ENCODE data around the gene TSPAN13.

TSPAN13 gene

GRCh38 chr7:16805441-16805840, 51.9 kb downstream of the TSPAN13 start:
- Mint-ChIP-seq H3K36me3 (no peaks in the 10 kb centered on the region), H3K27ac (no peak overlapping the region), H3K4me1 (no peaks in the 10 kb centered on the region), H3K9me3 (no peaks in the 10 kb centered on the region), H3K4me3 (no peak overlapping the region)
- DNase-seq (ENCODE audit: low spot score in 2 of 2) = no peak
- no peak for ATAC-seq

GRCh38 chr7:16810112-16810511, 56.6 kb downstream of the TSPAN13 start:
- Mint-ChIP-seq H3K9me3 (no peaks in the 10 kb centered on the region), H3K27ac (no peak overlapping the region), H3K36me3 (no peaks in the 10 kb centered on the region), H3K4me1 (no peaks in the 10 kb centered on the region), H3K4me3 (no peak overlapping the region)
- DNase-seq (ENCODE audit: low spot score in 2 of 2) (no peak), ATAC-seq (no peak)

DNA sequence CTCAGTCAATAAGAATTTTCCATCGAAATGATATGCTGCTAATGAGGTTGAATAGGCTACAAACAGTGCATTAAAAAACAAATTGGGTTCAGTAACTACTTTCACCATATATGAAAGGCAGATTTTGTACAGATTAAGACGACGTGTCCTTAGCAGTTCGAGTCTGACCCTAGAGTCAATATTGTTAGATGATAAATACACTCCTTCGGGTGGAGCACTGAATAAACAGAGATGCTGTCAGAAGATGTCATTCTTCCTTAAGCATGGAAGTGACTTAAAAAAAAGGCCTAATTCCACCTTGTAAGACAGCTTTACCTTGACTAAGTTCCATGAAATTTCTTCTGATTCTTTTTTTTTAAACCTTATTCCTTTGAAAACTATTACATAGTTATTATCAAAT, 57.0 kb downstream of the TSPAN13 start:
- H3K9me3 Mint-ChIP-seq = no peaks in the 10 kb centered on the region
- ATAC-seq = no peak
- H3K4me1 Mint-ChIP-seq = no peaks in the 10 kb centered on the region
- no peaks in the 10 kb centered on the region for H3K36me3 Mint-ChIP-seq
- no peak overlapping the region for H3K4me3 Mint-ChIP-seq
- DNase-seq (ENCODE audit: low spot score in 2 of 2) = no peak
- H3K27ac Mint-ChIP-seq = no peak overlapping the region

- no peaks in the 10 kb centered on the region for H3K36me3 Mint-ChIP-seq
- no peak for DNase-seq (ENCODE audit: low spot score in 2 of 2)
- H3K27ac Mint-ChIP-seq = no peak overlapping the region
- no peaks in the 10 kb centered on the region for H3K9me3 Mint-ChIP-seq
- H3K4me3 Mint-ChIP-seq = no peak overlapping the region
- ATAC-seq = no peak
- H3K4me1 Mint-ChIP-seq = no peaks in the 10 kb centered on the region
Measured at GRCh38 chr7:16811551-16811950, 58.0 kb downstream of the TSPAN13 start.

- no peak for DNase-seq (ENCODE audit: low spot score in 2 of 2)
- H3K4me3 Mint-ChIP-seq = no peak overlapping the region
- H3K36me3 Mint-ChIP-seq = no peaks in the 10 kb centered on the region
- H3K9me3 Mint-ChIP-seq = no peaks in the 10 kb centered on the region
- no peak for ATAC-seq
- no peaks in the 10 kb centered on the region for H3K4me1 Mint-ChIP-seq
- H3K27ac Mint-ChIP-seq = no peak overlapping the region
Measured at GRCh38 chr7:16812542-16813231, 59.1 kb downstream of the TSPAN13 start.

- Mint-ChIP-seq H3K36me3 (no peaks in the 10 kb centered on the region), H3K27ac (no peak overlapping the region), H3K4me1 (no peaks in the 10 kb centered on the region)
Measured at GRCh38 chr7:16813232-16813616, 59.7 kb downstream of the TSPAN13 start.

DNA sequence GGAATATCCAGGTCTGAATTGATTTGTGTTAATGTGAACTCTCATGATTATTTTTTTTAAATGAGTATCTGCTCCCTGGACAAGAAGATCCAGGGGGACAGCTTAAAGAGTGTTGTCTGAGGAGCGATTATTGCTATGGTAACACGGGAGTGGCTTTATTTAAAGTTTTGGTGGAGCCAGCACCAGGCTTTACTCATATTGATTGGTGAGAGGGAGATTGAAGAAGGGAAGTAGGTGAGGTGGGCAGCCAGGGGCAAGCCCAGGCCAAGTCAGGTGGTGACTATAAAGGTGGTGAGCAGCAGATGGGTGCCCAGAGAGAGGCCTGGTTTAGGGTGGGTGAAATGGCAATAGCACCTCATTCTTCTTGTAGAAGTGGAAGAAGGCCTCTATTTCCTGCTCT, 61.4 kb downstream of the TSPAN13 start:
- no peak for DNase-seq (ENCODE audit: low spot score in 2 of 2)
- Mint-ChIP-seq H3K9me3 (no peaks in the 10 kb centered on the region), H3K4me1 (no peaks in the 10 kb centered on the region), H3K36me3 (no peaks in the 10 kb centered on the region), H3K27ac (no peak overlapping the region), H3K4me3 (no peak overlapping the region)
- ATAC-seq = no peak

More at GRCh38 chr7:16813232-16813616, 59.7 kb downstream of the TSPAN13 start:
- DNase-seq (ENCODE audit: low spot score in 2 of 2) (no peak), ATAC-seq (no peak)
- Mint-ChIP-seq H3K4me3 (no peak overlapping the region), H3K9me3 (no peaks in the 10 kb centered on the region)

DNA sequence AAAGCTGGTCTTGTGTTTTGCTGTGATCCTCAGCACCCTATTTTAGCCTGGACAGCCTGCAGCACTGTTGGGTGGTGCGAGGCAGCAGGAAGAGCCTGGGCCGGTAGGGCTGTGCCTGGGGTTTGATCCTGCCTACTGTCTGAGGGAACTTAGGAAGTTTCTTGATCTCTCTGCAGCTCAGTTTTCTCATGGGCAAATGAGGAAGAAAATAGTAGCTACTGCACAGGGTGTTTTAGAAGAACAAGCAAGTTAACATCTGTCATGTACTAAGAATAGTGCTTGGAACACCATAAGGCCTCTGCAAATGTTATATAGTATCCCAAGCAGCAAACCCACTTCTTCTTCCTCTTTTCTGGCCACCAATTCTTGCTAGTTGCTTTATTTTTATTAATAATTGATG, 63.3 kb downstream of the TSPAN13 start:
- H3K36me3 Mint-ChIP-seq = no peaks in the 10 kb centered on the region
- H3K4me1 Mint-ChIP-seq = no peaks in the 10 kb centered on the region
- DNase-seq (ENCODE audit: low spot score in 2 of 2) (no peak), ATAC-seq (no peak)
- no peak overlapping the region for H3K27ac Mint-ChIP-seq
- peaks cover 3% of the 10 kb centered on the region for H3K9me3 Mint-ChIP-seq
- H3K4me3 Mint-ChIP-seq = no peak overlapping the region

DNA sequence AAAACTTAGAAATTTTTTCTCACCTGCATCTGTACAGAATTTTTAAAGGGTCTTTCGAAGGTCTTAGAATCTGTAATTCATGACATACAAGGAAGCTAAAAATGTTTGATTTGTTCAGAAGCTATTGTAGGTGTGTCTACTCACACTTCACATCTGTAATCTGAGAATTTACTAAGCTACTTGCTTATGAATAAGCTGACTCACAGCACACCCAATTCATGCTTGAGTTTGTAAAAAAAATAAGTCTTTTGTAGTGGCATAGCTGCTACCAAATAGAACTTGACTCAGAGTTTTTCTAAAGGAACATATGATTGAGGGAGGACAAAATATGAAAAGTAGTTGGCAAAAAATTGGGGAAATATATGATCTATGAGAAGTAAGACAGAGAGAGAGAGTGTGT, 64.0 kb downstream of the TSPAN13 start:
- Mint-ChIP-seq H3K4me3 (no peak overlapping the region), H3K9me3 (peaks cover 3% of the 10 kb centered on the region), H3K36me3 (no peaks in the 10 kb centered on the region), H3K4me1 (no peaks in the 10 kb centered on the region), H3K27ac (no peak overlapping the region)
- no peak for DNase-seq (ENCODE audit: low spot score in 2 of 2)
- ATAC-seq = no peak

DNA sequence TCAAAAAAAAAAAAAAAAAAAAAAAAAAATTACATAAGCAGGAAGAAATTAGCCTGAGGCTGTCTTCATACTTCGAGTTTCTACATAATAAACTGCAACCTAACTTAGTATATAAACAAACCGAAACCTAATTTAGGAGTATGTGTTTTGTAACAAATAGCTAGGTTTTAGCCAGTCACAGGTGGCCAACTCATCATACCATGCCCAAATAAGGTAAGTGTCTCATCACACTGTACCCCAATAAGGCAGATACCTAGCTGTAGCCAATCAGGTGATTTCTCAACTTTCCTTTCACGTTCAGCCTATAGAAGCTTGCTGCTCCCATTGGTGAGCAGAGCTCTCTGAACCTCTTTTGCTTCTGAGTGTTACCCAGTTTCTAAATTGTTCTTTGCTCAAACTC, 65.2 kb downstream of the TSPAN13 start:
- Mint-ChIP-seq H3K4me1 (no peaks in the 10 kb centered on the region), H3K4me3 (no peak overlapping the region), H3K9me3 (peaks cover 3% of the 10 kb centered on the region), H3K27ac (no peak overlapping the region), H3K36me3 (no peaks in the 10 kb centered on the region)
- ATAC-seq (no peak), DNase-seq (ENCODE audit: low spot score in 2 of 2) (no peak)

DNA sequence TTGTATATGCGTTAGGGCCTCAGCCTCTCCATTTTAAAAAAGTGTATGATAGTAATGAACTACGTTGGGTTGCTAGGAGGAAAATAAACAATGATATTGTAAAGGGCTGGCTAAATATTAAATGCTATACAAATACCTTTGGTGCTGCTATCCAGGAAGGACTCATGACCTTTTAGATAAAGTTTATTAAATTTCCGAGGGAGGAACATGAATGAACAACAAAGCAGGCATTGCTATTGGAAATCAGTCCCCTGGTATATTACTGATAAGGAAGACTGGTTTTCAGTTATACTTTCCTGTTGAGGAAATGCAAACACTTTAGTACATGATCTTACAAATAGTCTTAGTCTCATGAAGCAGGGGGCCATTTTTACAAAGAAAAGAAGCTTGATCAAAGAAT, 68.5 kb downstream of the TSPAN13 start:
- ATAC-seq (no peak), DNase-seq (ENCODE audit: low spot score in 2 of 2) (no peak)
- Mint-ChIP-seq H3K4me1 (no peaks in the 10 kb centered on the region), H3K9me3 (peaks cover 3% of the 10 kb centered on the region), H3K27ac (no peak overlapping the region), H3K36me3 (no peaks in the 10 kb centered on the region), H3K4me3 (no peak overlapping the region)

DNA sequence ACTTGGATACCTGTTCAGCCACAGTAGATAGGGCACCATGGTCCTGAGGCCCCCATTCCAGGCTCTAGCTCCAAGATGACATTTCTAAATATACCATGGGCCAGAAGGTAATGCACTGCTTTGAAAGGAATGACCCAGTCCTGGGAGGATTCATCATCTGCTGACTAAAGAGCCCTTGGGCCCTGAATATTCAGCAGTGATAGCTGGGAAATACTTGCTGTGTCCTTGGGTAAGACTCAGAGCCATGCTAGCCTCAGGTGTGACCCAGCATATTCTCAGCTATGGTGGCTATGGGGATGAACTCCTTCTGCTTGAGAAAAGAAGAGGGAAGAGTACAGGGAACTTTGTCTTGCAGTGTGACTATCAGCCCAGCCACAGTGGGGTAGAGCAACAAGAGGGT, 72.5 kb downstream of the TSPAN13 start:
- DNase-seq (ENCODE audit: low spot score in 2 of 2) = no peak
- Mint-ChIP-seq H3K36me3 (no peaks in the 10 kb centered on the region), H3K4me1 (no peaks in the 10 kb centered on the region), H3K27ac (no peak overlapping the region), H3K4me3 (no peak overlapping the region), H3K9me3 (peaks cover 3% of the 10 kb centered on the region)
- no peak for ATAC-seq

- DNase-seq (ENCODE audit: low spot score in 2 of 2) (no peak), ATAC-seq (no peak)
- H3K4me3 Mint-ChIP-seq = no peak overlapping the region
- no peak overlapping the region for H3K27ac Mint-ChIP-seq
- H3K4me1 Mint-ChIP-seq = no peaks in the 10 kb centered on the region
- H3K9me3 Mint-ChIP-seq = peaks cover 3% of the 10 kb centered on the region
- no peaks in the 10 kb centered on the region for H3K36me3 Mint-ChIP-seq
Measured at GRCh38 chr7:16833373-16833772, 79.8 kb downstream of the TSPAN13 start.
